ENCODE results near the gene ZNF132. TPM values are rescaled to one million over a fixed set of nuclear protein-coding genes. Genes with fewer than 3 reads are reported as not detected.

The ZNF132 gene
- total RNA-seq, 6 experiments from 2014 or later, result 0.75 to 2.8 (median 1.0) TPM

DNA sequence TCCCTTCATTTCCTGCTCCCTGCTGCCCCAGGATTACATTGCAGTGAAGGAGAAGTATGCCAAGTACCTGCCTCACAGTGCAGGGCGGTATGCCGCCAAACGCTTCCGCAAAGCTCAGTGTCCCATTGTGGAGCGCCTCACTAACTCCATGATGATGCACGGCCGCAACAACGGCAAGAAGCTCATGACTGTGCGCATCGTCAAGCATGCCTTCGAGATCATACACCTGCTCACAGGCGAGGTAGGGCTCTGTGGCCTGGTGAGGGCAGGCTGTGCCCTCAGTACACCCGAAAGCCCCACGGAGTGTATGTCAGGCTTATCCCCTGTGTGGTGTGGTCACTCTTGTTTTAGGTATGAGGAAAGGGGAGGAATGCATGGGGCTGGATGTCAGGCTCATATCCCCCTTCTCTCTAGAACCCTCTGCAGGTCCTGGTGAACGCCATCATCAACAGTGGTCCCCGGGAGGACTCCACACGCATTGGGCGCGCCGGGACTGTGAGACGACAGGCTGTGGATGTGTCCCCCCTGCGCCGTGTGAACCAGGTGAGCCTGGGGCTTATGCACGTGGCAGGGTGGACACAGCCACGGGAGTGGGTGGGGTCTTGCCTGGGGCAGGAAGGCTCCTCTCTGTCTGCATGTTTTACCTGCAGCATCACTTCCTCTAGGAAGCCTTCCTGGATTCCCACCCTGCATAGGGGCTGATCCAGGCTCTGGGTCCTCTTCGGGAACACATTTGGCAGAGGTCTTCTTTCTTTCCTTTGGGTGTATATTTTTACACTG is 46.8 kb downstream of the ZNF132 start:
- intact Hi-C loops (cut with DNase I), result no loop called here
- Histone ChIP-seq H3K4me1 (peaks cover 0 to under 1% (median under 1%) of the 10 kb centered on the region in 4 donors), H3K27ac (no peak overlapping the region), H3K9me3 (no peaks in the 10 kb centered on the region), H3K4me3 (no peak overlapping the region), H3K27me3 (no peaks in the 10 kb centered on the region), H3K36me3 (peaks cover 0 to 45% (median 21%) of the 10 kb centered on the region in 4 donors)
- no peak for ATAC-seq
- TF ChIP-seq, protein P1, sequence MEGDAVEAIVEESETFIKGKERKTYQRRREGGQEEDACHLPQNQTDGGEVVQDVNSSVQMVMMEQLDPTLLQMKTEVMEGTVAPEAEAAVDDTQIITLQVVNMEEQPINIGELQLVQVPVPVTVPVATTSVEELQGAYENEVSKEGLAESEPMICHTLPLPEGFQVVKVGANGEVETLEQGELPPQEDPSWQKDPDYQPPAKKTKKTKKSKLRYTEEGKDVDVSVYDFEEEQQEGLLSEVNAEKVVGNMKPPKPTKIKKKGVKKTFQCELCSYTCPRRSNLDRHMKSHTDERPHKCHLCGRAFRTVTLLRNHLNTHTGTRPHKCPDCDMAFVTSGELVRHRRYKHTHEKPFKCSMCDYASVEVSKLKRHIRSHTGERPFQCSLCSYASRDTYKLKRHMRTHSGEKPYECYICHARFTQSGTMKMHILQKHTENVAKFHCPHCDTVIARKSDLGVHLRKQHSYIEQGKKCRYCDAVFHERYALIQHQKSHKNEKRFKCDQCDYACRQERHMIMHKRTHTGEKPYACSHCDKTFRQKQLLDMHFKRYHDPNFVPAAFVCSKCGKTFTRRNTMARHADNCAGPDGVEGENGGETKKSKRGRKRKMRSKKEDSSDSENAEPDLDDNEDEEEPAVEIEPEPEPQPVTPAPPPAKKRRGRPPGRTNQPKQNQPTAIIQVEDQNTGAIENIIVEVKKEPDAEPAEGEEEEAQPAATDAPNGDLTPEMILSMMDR (IDR thresholded peaks at IDR 0.05), result no peak
- TF ChIP-seq POLR2A (IDR thresholded peaks at IDR 0.05), result no peak
- WGBS (ENCODE audit: insufficient coverage, low coverage, low lambda C conversion rate, missing lambda C conversion rate), result 92% methylated on average over 12 of the region's 26 CpGs
- DNase-seq, result no peak

DNA sequence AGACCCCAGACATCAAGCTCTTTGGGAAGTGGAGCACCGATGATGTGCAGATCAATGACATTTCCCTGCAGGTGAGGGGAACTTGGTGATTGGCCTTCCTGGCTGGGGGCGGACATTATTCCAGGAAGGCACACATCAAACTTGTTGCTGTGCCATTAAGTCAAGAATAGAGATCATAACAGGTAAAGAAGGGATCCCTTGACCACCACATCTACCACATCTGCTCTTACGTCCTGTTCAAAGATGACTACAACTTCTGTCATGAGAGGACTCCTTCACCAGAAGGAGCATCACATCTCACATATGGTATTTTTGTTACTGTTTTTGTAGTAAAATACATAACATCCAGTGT is 51.8 kb downstream of the ZNF132 start:
- intact Hi-C loops (cut with DNase I), result no loop called here
- peaks cover 0 to 16% (median 6%) of the 10 kb centered on the region in 4 donors for H3K4me1 ChIP-seq
- peak in 1 of 3 donors; percentile 13 for DNase-seq

DNA sequence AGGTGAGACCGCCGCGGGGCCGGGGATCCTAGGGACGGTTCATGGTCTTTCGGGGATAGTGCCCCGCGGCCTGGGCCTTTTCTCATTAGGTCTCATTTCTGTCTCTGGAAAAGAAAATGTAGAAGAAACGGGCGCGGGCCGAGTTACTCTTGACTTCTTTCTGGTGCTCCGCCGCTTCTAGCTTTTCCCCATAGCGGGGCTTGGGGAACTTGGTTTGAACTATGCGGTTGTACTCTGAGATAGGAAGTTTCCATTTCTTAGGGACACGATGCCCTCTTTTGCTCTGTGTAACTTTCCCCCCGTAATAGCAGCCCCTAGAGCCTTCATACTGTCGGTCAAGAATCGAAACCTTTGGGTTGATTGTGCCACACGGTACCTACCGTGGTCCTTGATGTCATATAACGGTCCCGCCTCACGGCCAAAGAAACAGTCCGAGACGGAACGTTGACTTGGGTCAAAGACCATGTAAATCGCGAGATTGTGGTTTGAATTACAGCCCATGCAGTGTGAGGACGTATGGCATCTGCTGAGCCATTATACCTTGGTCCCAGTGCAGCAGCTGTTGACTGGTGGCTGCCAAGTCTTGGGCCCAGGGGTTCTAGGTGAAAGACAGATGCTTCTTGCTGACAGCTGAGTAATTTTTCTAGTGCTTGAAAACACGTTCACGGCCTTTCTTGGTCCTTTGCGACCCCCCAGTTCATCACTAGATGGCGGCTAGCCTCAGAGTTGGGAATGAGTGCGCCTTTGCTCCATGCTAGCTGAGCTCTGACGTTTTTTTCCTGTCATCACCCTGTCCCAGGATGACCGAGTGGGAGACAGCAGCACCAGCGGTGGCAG is 52.4 kb downstream of the ZNF132 start:
- DNase-seq, result peak in 1 of 3 donors; percentile 11
- Histone ChIP-seq H3K27me3 (no peaks in the 10 kb centered on the region), H3K36me3 (peaks cover 0 to 22% (median 5%) of the 10 kb centered on the region in 4 donors), H3K4me1 (peaks cover 0 to 16% (median 6%) of the 10 kb centered on the region in 4 donors), H3K9me3 (no peaks in the 10 kb centered on the region), H3K4me3 (peak overlapping the region; percentile 67 to 92 (median 87)), H3K27ac (peak overlapping the region in 2 of 3 donors; percentile 93 to 98)
- 4% methylated on average over 35 of the region's 39 CpGs for WGBS (ENCODE audit: insufficient coverage, low coverage, low lambda C conversion rate, missing lambda C conversion rate)
- TF ChIP-seq, protein P1 (IDR thresholded peaks at IDR 0.05), result no peak
- no peak for TF ChIP-seq POLR2A (IDR thresholded peaks at IDR 0.05)
- intact Hi-C loops (cut with DNase I), result no loop called here
- no peak for ATAC-seq

More for the DNA sequence above, 51.8 kb downstream of the ZNF132 start:
- WGBS (ENCODE audit: insufficient coverage, low coverage, low lambda C conversion rate, missing lambda C conversion rate), result 95% methylated on average over 2 of the region's 3 CpGs
- no peak for ATAC-seq
- Histone ChIP-seq H3K27me3 (no peaks in the 10 kb centered on the region), H3K9me3 (no peaks in the 10 kb centered on the region), H3K27ac (no peak overlapping the region), H3K4me3 (peak overlapping the region; percentile 67 to 92 (median 87)), H3K36me3 (peaks cover 0 to 28% (median 9%) of the 10 kb centered on the region in 4 donors)
- TF ChIP-seq, protein P1 (IDR thresholded peaks at IDR 0.05), result no peak
- no peak for TF ChIP-seq POLR2A (IDR thresholded peaks at IDR 0.05)

DNA sequence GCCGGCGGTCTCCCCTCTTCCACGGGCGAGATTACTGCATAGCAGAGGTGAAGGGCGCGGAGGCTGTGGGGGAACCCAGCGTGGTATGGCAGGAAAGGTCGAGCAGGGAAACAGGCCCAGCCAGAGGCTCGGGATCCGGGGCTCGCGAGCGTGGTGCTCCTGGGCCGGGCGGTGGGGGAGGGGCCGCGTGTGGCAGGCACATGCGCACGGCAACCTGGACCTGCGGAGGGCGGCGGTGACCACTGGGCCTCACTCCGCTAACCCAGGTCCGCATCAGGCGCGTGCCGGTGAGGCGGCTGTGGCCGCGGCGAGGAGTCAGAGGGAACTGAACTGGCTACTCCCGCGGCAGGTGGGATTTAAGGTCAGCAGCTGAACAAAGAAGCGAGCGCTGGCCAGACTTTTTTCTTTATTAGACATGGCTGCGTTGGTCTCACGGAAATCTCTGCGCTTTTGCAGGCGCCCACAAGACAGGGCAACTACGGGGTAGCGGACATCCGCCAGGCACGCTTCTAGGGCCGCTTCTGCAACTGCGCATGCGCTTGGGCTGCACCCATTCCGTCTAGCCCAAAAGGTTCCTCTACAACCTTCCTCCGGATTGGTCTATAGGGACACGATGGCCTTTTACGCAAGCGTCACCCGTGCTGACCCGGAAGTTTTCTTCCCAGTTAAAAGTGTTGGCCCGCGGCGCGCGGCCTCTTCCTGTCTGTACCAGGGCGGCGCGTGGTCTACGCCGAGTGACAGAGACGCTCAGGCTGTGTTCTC is 53.2 kb downstream of the ZNF132 start, which contains the start of gene RPS5:
Gene RPS5 (plus strand): TSS at position 694 of the 762 bp plus-strand sequence. CDS start 869 bp downstream, outside the sequence.
- Histone ChIP-seq H3K36me3 (peaks cover 0 to 21% (median 4%) of the 10 kb centered on the region in 4 donors), H3K4me1 (peaks cover 0 to 21% (median 6%) of the 10 kb centered on the region in 4 donors), H3K9me3 (no peaks in the 10 kb centered on the region), H3K27ac (peak within 1 kb of the TSS; percentile 93 to 98 (median 94)), H3K4me3 (peak within 1 kb of the TSS; percentile 67 to 92 (median 87)), H3K27me3 (no peaks in the 10 kb centered on the region)
- WGBS (ENCODE audit: insufficient coverage, low coverage, low lambda C conversion rate, missing lambda C conversion rate), result under 1% methylated on average over 34 of the region's 64 CpGs
- intact Hi-C loops (cut with DNase I), result no loop called here
- TF ChIP-seq, protein P1 (IDR thresholded peaks at IDR 0.05), result no peak
- TF ChIP-seq POLR2A (IDR thresholded peaks at IDR 0.05), result peak; percentile 78
- ATAC-seq, result peak; percentile 89 to 95 (median 92)
- peak; percentile 94 to 97 (median 96) for DNase-seq

Measured in right lobe of liver (tissue), 6 donors.